ENCODE results near the gene CLIC4.

CLIC4 gene

GRCh38 chr1:24861821-24862727 is 116.8 kb downstream of the CLIC4 start:
- DNase-seq: no peak

- DNase-seq: no peak
Measured at GRCh38 chr1:24862775-24863483, 117.7 kb downstream of the CLIC4 start.

- DNase-seq: no peak
Measured at GRCh38 chr1:24864370-24864777, 119.1 kb downstream of the CLIC4 start.

GRCh38 chr1:24865168-24865567 is 119.9 kb downstream of the CLIC4 start:
- DNase-seq: no peak

- DNase-seq: no peak
Measured at GRCh38 chr1:24865587-24865986, 120.3 kb downstream of the CLIC4 start.

GRCh38 chr1:24866211-24867083 is 121.2 kb downstream of the CLIC4 start:
- DNase-seq: no peak

GRCh38 chr1:24867084-24867870 is 122.0 kb downstream of the CLIC4 start:
- no peak for DNase-seq

GRCh38 chr1:24868016-24868875 is 123.0 kb downstream of the CLIC4 start:
- DNase-seq: no peak

- no peak for DNase-seq
Measured at GRCh38 chr1:24870551-24871195, 125.4 kb downstream of the CLIC4 start.

GRCh38 chr1:24871306-24871901 is 126.2 kb downstream of the CLIC4 start:
- no peak for DNase-seq

GRCh38 chr1:24872061-24872850 is 127.0 kb downstream of the CLIC4 start:
- DNase-seq: no peak

- DNase-seq: no peak
Measured at GRCh38 chr1:24873148-24873547, 127.9 kb downstream of the CLIC4 start.

- no peak for DNase-seq
Measured at GRCh38 chr1:24874056-24874455, 128.8 kb downstream of the CLIC4 start.

- no peak for DNase-seq
Measured at GRCh38 chr1:24874611-24875234, 129.5 kb downstream of the CLIC4 start.

GRCh38 chr1:24875257-24875656 is 130.0 kb downstream of the CLIC4 start:
- no peak for DNase-seq

GRCh38 chr1:24875991-24876506 is 130.8 kb downstream of the CLIC4 start:
- DNase-seq: no peak

- DNase-seq: no peak
Measured at GRCh38 chr1:24878045-24878444, 132.8 kb downstream of the CLIC4 start.

Data from DMS153 (cell line).